HepG2 (cell line): ENCODE measurements around the gene ARPC5. TPM values are rescaled to one million over a fixed set of nuclear protein-coding genes. Genes with fewer than 3 reads are reported as not detected.

Experiments used
- ATAC-seq: fragments of 200-7000 bp; cut with Tn5 transposase; 3 replicates; pipeline ENCODE4 v1.9.1; 2020; ENCODE audit warnings: mild to moderate bottlenecking, moderate library complexity
- BruUV-seq: library from RNA; stranded (reverse); fragments of 400-500 nt; replicated peaks from 2 replicates; lab custom pipeline; 2021; lab: Mats Ljungman, UMichigan
- CTCF ChIA-PET: fragments of 300-600 bp; formaldehyde crosslinking; extraction: SDS; loops from one replicate; lab custom pipeline; 2021; ENCODE audit warnings: low total read pairs, inconsistent platforms, low intra/inter-chr PET ratio; lab: Yijun Ruan, JAX
- POLR2A ChIA-PET: fragments of 350-600 bp; sonication (Branson Sonifier 250); formaldehyde crosslinking; loops from one replicate; lab custom pipeline; 2020; ENCODE audit warnings: antibody characterized with exemption, inconsistent platforms; lab: Yijun Ruan, JAX
- DNase-seq: peaks from one replicate; pipeline ENCODE4 v3.0.0-alpha.2; 2015; ENCODE audit warnings: low spot score
- FAIRE-seq: peaks from 3 replicates; lab custom pipeline; 2011; peaks lifted over from hg19 to GRCh38; lab: Jason Lieb, UNC
- H2AFZ ChIP-seq: one replicate; pipeline ENCODE4 v1.6.1; 2011; ENCODE audit warnings: low read length, inconsistent platforms
- H3K27ac ChIP-seq: fragments of 300-600 bp; 3 replicates; pipeline ENCODE4 v1.8.0; 2011; ENCODE audit warnings: mixed run types, mild to moderate bottlenecking, mixed read lengths, low read length, inconsistent platforms; ENCODE audit not compliant: insufficient read depth; ENCODE audit errors: extremely low read length
- H3K27me3 ChIP-seq, 2 experiments: fragments of 200-600 bp in 1 of 2; 2 replicates in 1 of 2; 3 replicates in 1 of 2; pipeline versions ENCODE4 v1.6.0 to v1.8.0; 2011; ENCODE audit warnings: low read length in 2 of 2, mild to moderate bottlenecking in 2 of 2, moderate library complexity in 2 of 2, inconsistent platforms in 1 of 2; ENCODE audit not compliant: insufficient read depth in 2 of 2, control insufficient read depth in 1 of 2
- H3K36me3 ChIP-seq, 2 experiments: fragments of 200-600 bp in 1 of 2; replicated peaks in 1 of 2; 2 replicates in 1 of 2; 3 replicates in 1 of 2; pipeline versions ENCODE4 v1.5.1 to v1.8.0; 2011; ENCODE audit warnings: low read length in 2 of 2, inconsistent platforms in 1 of 2; ENCODE audit not compliant: insufficient read depth in 2 of 2, control insufficient read depth in 1 of 2
- H3K4me1 ChIP-seq: 2 replicates; pipeline ENCODE4 v1.5.1; 2012; ENCODE audit warnings: low read length, inconsistent platforms; ENCODE audit not compliant: insufficient read depth
- H3K4me2 ChIP-seq: 2 replicates; pipeline ENCODE4 v1.6.0; 2011; ENCODE audit warnings: low read depth, low read length, inconsistent platforms
- H3K4me3 ChIP-seq, 3 experiments: fragments of 200-600 bp in 1 of 3; sonication (generic), shearing (Covaris generic) in 1 of 3; replicated peaks in 1 of 3; 2 replicates each; pipeline ENCODE4 v1.5.1; 2011 to 2016; ENCODE audit warnings: low read length in 3 of 3, inconsistent platforms in 2 of 3, low read depth in 2 of 3, mild to moderate bottlenecking in 2 of 3, control low read depth in 1 of 3, mixed read lengths in 1 of 3; ENCODE audit not compliant: insufficient read depth in 1 of 3
- H3K79me2 ChIP-seq: one replicate; pipeline ENCODE4 v1.6.1; 2011; ENCODE audit warnings: low read length, inconsistent platforms; ENCODE audit not compliant: insufficient read depth
- H3K9ac ChIP-seq: 2 replicates; pipeline ENCODE4 v1.6.0; 2011; ENCODE audit warnings: mild to moderate bottlenecking, low read depth, low read length, inconsistent platforms; ENCODE audit not compliant: insufficient read depth
- H3K9me3 ChIP-seq: 2 replicates; pipeline ENCODE4 v1.5.1; 2012; ENCODE audit warnings: mild to moderate bottlenecking, low read length
- H4K20me1 ChIP-seq: 2 replicates; pipeline ENCODE4 v1.6.0; 2011; ENCODE audit warnings: inconsistent platforms, mild to moderate bottlenecking, low read length, moderate library complexity; ENCODE audit not compliant: insufficient read depth
- ZBTB25 ChIP-seq: IDR thresholded peaks from 2 replicates; pipeline ENCODE4 v1.6.1; 2018; ENCODE audit warnings: missing genetic modification reagents
- ZNF879 ChIP-seq: sonication (generic); formaldehyde crosslinking; IDR thresholded peaks from 2 replicates; pipeline ENCODE4 v1.8.1; 2023; ENCODE audit warnings: missing genetic modification reagents
- WGBS: methylation state at CpG from one replicate; pipeline ENCODE4 v1.1.6; 2017; ENCODE audit warnings: low lambda C conversion rate; 5-methylcytosine and 5-hydroxymethylcytosine counted together
- in situ Hi-C: cut with HindIII; loops from 2 replicates; pipeline ENCODE4 v1.10.0; 2017; ENCODE audit warnings: low pct_unique_long_range_greater_than_20kb; ENCODE audit not compliant: extremely low pct_ligation_motif_present
- intact Hi-C: fragments of 100-400 bp; cut with micrococcal nuclease; formaldehyde crosslinking; loops from one replicate; pipeline ENCODE4 v1.10.0; 2022; ENCODE audit not compliant: unreplicated experiment
- polyA plus RNA-seq, 8 experiments: library from polyadenylated mRNA; depleted of rRNA in 3 of 8; stranded (reverse) in 7 of 8; unstranded in 1 of 8; fragments of >200 nt; fragmentation: Illumina TruSeq in 4 of 8; extraction: Trizol in 4 of 8; gene quantifications; 2 replicates each; pipeline versions ENCODE4 v1.2.1 to v1.2.3, GENCODE V29; 2011 to 2016; ENCODE audit warnings: low read depth in 4 of 8, missing spikeins in 1 of 8, mixed read lengths in 1 of 8; ENCODE audit not compliant: insufficient read depth in 1 of 8
- total RNA-seq, 5 experiments: library from RNA; depleted of rRNA; stranded (reverse); fragments of >200 nt; fragmentation: Illumina TruSeq; extraction: Trizol; gene quantifications; 2 replicates each; pipeline ENCODE4 v1.2.3, GENCODE V29; 2016; ENCODE audit warnings: low read depth in 1 of 5
- TF ChIP-seq, protein P1 (sequence below): sonication (generic); formaldehyde crosslinking; IDR thresholded peaks from 2 replicates; pipeline ENCODE4 v1.5.0; 2020; ENCODE audit warnings: mild to moderate bottlenecking, missing genetic modification reagents, borderline replicate concordance

The ARPC5 gene
- total and polyA plus RNA-seq, 2 of the 13 experiments (the other 11 are each of a cell fraction or from before 2014, with no cell fraction given): 48.4 to 106 TPM

DNA sequence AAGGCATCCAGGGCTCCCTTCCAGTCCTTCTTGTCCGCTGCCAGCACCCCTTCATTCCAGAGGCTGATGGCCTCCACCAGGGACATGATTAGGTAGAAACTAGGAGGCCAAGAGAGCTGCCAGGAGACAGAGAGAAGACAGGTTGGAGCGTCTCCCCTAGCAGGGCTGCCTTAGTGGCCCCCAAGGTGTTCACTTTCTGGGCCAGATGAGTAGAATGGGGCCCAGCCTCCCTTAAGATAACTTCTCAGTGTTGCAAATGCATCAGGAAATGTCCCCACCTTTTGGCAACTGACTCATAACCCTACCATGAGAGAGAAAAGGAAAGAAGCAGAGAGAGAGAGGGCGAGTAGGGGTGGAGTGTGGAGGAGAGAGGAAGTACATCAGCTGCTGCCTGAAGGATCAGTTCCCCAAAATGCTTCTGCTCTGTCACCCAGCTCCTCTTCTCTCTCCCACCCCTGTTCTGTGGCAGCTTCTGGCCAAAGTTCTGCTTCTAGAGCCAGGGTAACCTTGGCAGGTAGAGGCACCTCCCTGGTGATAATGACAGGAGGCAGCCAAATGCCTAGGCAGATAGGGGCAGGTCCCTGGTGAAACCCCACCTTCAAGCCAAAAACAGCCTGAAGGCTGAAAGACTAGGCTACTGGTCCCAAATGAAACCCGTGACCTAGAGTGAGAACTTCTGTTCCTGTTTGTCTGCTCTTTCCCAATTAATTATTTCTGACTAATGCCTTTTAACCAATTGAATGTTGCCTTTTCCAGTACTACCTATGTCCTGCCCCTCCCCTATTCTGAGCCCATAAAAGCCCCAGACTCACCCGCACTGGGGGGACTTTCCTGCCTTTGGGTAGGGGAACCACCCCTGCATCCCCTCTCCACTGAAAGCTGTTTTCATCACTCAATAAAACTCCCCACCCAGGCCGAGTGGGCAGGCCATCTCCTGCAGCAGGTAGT, 45.1 kb downstream of the ARPC5 start, which contains the start of gene NCF2:
Gene NCF2, minus strand, starts transcription at position 216 of the 948 bp plus-strand sequence. Its CDS starts 130 bp downstream, at position 86.
- no peak within 1 kb of the TSS for H3K4me2 ChIP-seq
- no peaks in the 10 kb centered on the region for H3K4me1 ChIP-seq
- BruUV-seq: no TSS peak
- POLR2A ChIA-PET: no interaction called here
- H3K9me3 ChIP-seq: no peaks in the 10 kb centered on the region
- H4K20me1 ChIP-seq: no peaks in the 10 kb centered on the region
- H3K27me3 ChIP-seq: peaks cover 1 to 14% of the 10 kb centered on the region in 2 experiments; a peak in 4 of 5 replicates
- no peak for ATAC-seq
- 13% methylated on average over 6 of the region's 6 CpGs for WGBS
- H3K36me3 ChIP-seq: no peaks in the 10 kb centered on the region
- no peak for TF ChIP-seq ZBTB25 (CRISPR knock-in tag)
- TF ChIP-seq, protein P1, sequence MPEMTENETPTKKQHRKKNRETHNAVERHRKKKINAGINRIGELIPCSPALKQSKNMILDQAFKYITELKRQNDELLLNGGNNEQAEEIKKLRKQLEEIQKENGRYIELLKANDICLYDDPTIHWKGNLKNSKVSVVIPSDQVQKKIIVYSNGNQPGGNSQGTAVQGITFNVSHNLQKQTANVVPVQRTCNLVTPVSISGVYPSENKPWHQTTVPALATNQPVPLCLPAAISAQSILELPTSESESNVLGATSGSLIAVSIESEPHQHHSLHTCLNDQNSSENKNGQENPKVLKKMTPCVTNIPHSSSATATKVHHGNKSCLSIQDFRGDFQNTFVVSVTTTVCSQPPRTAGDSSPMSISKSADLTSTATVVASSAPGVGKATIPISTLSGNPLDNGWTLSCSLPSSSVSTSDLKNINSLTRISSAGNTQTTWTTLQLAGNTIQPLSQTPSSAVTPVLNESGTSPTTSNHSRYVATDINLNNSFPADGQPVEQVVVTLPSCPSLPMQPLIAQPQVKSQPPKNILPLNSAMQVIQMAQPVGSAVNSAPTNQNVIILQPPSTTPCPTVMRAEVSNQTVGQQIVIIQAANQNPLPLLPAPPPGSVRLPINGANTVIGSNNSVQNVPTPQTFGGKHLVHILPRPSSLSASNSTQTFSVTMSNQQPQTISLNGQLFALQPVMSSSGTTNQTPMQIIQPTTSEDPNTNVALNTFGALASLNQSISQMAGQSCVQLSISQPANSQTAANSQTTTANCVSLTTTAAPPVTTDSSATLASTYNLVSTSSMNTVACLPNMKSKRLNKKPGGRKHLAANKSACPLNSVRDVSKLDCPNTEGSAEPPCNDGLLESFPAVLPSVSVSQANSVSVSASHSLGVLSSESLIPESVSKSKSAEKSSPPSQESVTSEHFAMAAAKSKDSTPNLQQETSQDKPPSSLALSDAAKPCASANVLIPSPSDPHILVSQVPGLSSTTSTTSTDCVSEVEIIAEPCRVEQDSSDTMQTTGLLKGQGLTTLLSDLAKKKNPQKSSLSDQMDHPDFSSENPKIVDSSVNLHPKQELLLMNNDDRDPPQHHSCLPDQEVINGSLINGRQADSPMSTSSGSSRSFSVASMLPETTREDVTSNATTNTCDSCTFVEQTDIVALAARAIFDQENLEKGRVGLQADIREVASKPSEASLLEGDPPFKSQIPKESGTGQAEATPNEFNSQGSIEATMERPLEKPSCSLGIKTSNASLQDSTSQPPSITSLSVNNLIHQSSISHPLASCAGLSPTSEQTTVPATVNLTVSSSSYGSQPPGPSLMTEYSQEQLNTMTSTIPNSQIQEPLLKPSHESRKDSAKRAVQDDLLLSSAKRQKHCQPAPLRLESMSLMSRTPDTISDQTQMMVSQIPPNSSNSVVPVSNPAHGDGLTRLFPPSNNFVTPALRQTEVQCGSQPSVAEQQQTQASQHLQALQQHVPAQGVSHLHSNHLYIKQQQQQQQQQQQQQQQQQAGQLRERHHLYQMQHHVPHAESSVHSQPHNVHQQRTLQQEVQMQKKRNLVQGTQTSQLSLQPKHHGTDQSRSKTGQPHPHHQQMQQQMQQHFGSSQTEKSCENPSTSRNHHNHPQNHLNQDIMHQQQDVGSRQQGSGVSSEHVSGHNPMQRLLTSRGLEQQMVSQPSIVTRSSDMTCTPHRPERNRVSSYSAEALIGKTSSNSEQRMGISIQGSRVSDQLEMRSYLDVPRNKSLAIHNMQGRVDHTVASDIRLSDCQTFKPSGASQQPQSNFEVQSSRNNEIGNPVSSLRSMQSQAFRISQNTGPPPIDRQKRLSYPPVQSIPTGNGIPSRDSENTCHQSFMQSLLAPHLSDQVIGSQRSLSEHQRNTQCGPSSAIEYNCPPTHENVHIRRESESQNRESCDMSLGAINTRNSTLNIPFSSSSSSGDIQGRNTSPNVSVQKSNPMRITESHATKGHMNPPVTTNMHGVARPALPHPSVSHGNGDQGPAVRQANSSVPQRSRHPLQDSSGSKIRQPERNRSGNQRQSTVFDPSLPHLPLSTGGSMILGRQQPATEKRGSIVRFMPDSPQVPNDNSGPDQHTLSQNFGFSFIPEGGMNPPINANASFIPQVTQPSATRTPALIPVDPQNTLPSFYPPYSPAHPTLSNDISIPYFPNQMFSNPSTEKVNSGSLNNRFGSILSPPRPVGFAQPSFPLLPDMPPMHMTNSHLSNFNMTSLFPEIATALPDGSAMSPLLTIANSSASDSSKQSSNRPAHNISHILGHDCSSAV (CRISPR knock-in tag): no peak
- TF ChIP-seq ZNF879 (CRISPR knock-in tag): no peak
- TF ChIP-seq, all 625 proteins: peak for 0
- in situ Hi-C loops (no loop called here), intact Hi-C loops (no loop called here)
- Histone ChIP-seq H2AFZ (no peak within 1 kb of the TSS), H3K79me2 (no peaks in the 10 kb centered on the region), H3K4me3 (no peak within 1 kb of the TSS), H3K27ac (no peak within 1 kb of the TSS), H3K9ac (no peak within 1 kb of the TSS)
- FAIRE-seq (no peak), DNase-seq (no peak)
- CTCF ChIA-PET: no interaction called here
